Activated effector memory CD4-positive, alpha-beta T cell treated with Interleukin-2 at 50 U/mL for 16 hours (primary cell): Measurements from ENCODE around the gene SLC9A1.
"Not testable (repeated sequence)": the region's sequence is repeated elsewhere in the genome, so short reads cannot be mapped to it uniquely, and the experiment has no call there.

ENCODE experiments used
- DNase-seq: peaks from one replicate; pipeline ENCODE4 v3.0.0-alpha.2; 2020

Gene SLC9A1

DNA sequence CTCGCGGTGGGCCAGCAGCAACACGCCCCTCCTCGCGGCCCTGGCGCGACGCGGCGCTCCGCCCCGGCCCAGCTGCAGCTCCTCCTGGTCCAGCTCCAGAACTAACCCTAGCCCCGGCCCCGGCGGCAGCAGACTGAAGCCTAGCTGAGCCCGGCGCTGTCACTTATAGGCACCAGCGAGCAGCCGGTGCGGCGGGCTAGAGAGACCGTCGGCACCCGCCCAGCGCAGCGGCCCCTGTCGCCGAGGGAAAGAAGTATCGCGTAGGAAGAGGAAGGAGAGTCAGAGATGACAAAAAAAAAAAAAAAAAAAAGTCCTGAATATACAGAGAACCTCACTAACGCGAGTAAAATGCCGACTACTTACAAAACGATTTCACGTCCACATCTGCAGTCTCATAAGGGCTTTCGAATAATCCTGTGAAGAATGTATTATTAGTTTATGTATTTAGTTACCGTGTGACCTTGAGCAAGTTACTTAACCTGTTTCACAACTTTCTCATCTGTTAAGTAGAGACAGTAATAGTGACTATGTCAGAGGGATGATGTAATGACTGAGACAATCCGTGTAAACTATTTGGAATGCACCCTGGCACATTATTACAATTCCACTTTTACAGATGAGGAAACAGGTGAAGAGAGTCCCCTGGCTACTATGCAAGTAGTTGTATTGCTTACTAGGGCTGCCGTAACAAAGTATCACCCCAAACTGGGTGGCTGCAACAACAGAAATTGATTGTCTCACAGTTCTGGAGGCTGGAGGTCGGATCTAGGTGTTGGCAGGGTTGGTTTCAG is at the start of gene SLC9A1:
Gene SLC9A1, minus strand, starts transcription at position 135 of the 791 bp plus-strand sequence. CDS start 791 bp downstream, outside the sequence.
- DNase-seq: peak; percentile 88

DNA sequence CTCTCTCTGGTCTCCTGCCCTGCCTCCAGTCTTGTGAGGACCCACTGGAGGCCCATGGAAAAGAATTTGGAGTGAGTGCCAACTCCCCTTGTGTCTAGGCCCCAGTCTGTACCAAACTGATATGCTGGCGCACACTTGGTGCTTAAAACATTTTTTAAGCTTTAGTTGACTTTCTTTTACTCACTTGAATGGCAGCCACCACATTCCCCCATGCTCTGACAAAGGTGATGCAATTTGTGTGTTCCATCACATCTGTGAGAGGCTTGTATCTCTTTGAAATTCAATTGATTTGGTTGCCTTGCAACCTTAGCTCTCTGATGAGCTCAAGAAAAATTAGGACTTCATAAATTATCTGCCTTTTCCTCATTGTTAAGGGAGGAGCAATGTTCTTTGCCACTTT is 49.0 kb upstream of the SLC9A1 start:
- no peak for DNase-seq

DNA sequence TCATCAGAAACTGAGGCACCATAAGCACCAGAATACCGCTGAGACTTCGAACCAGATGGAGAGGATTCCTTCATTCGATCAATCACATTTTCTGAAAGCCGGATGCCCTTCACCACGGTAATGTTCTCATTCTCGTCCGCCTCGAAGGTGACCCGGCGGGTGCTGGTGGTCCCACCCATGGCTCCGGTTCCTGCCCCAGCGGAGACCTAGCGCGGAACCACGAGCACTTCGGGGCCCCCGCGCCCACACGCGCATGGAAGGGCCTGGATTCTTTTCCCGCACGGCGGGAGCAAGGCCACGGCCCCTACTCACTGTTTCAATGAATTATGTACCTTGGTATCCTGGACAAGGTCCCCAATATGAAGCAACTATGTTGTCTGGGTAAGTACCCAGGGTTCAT is 46.4 kb upstream of the SLC9A1 start:
- no peak for DNase-seq

DNA sequence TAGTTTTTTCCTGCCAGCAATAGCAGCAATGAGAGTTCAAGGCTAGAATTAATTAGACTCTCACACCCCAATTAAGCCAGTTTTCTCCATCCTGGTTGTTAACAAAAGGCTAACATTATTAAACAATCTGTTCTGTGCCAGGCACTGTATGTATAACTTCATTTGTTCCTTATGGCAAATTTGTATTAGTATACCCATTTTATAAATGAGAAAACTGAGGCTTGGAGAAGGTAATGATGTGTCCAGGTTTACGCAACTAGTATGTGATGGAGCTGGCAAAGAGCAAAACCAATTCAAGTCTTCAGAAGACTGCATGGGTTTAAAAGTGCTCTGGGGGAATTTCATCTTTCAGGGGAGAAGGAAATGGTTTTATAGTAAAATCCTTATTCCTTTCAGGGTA is 38.3 kb upstream of the SLC9A1 start:
- no peak for DNase-seq

DNA sequence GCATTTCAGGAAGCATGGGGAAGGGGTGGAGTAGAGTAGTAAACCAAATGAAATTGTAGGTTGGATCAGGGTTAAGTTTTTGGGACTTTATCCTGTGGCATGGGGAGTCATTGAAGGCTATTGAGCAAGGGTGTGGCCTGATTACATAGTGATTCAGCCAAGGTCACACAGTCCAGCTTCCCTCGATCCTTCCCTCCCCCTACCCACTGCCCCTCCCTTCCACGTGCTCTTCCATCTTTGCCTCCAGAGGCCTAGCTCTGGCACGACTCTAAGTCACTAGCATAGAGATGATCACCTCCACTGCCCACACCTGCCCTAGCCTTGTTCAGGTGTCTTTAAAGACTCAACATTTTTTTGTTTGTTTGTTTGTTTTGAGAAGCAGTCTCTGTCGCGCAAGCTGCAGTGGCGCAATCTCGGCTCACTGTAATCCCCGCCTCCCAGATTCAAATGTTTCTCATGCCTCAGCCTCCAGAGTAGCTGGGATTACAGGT is 37.2 kb upstream of the SLC9A1 start:
- no peak for DNase-seq

DNA sequence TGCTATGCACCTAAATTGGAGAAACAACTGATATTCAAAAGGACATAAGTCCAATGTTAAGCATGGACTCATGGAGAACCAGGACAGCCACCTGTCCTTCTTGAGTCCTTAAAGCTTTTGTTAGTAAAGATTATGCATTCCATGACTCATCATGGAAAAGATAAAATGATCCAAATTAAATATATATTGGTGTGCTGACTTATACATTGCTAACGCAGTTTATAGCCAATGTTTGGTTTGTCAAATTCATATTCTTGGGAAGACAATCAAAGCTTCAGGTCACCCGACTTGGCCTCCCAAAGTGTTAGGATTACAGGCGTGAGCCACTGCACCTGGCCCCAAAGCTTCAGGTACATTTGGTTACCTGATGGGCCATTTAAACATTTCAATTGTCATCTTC is 29.7 kb upstream of the SLC9A1 start:
- DNase-seq: not testable (repeated sequence)

DNA sequence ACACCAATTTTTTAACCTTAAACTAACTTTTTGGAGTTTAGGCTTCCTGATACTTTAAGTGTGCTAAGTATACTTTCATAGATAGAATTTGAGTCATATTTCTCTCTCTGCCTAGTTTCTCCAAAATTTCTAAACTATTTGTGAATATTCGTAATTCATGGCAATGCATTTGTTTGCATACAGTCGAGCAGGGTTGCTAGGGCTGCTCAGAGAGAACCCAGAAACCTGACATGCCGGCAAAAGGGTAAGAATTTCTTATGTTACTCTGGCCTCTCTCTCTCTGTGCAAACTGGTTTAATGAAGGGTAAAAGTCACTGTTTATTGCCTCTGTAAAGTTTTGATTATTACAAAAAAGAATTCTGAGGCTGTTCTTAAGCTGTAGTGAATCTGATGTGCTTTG is 25.1 kb upstream of the SLC9A1 start:
- no peak for DNase-seq

DNA sequence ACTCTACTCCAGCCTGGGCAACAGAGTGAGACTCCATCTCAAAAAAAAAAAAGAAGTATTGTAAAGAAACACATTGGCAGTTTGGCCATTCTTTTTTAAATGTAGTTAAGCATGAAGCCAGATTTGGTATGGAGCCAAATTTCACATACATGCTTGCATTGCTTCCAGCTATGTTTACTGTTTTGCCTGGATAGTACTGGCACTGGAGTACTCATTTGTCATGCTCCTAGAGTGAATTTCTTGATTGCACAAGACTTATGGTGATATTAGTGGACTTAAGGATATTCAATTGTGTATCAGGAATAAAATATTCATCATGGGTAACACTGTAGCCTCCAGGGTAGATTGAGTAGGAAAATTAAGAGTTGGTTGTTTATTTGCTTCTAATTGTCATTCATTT is 24.5 kb upstream of the SLC9A1 start:
- no peak for DNase-seq

DNA sequence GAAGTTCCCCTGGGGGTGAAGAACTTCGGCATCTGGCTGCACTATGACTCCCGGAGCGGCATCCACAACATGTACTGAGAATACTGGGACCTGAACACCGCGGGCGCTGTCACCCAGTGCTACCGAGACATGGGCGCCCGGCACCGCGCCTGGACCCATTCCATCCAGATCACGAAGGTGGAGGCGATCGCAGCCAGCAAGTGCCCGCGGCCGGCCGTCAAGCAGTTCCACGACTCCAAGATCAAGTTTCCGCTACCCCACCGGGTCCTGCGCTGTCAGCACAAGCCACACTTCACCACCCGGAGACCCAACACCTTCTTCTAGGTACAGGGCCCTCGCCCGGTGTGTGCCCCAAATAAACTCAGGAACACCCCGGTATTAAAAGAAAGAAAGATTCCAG is 22.0 kb upstream of the SLC9A1 start:
- no peak for DNase-seq

DNA sequence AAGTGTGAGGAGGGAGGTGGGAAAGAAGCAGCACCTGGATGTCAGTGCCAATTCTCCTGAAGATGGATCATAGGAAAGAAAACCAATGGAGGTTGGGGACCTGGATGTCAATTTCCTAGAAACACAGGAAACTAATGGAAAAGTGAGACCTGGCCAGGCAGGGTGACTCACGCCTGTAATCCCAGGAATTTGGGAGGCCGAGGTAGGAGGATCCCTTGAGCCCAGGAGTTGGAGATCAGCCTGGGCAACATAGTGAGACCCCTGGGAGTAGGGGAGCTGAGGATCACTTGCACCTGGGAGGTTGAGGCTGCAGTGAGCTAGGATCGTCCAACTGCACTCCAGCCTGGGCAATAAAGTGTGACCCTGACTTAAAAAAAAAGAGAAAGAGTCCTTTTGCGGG is 21.4 kb upstream of the SLC9A1 start:
- no peak for DNase-seq

DNA sequence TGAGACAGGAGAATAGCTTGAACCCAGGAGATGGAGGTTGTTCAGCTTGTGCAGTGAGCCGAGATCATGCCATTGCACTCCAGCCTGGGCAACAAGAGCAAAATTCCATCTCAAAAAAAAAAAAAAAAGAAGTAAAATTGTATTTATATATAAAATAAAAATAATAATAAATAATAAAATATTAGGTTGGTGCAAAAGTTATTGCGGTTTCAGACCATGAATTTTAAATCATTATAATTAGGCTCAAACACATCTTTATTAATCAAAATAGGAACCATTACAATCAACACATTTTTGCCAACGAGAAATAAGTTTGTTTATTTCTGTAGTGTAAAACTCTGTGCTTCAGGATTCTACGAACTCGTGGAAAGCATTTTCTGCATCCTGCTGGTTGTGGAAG is 18.1 kb upstream of the SLC9A1 start:
- not testable (repeated sequence) for DNase-seq

DNA sequence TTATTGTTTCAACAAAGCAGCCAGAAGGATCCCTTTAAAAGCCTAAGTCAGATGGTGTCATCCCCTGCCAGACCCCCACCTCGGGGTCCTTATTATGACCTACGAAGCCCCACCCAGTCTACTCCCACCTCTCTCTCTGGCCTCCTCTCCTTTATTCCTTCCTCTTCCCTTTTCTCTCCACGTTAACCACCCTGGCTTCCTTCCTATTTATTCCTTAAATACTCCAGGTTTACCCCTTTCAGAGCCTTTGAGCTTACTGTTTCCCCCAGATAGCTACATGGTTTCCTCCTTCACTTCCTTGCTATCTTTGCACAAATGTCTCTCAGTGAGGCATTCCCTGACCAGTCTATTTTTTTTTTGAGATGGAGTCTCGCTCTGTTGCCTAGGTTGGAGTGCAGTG is 12.0 kb upstream of the SLC9A1 start:
- no peak for DNase-seq

DNA sequence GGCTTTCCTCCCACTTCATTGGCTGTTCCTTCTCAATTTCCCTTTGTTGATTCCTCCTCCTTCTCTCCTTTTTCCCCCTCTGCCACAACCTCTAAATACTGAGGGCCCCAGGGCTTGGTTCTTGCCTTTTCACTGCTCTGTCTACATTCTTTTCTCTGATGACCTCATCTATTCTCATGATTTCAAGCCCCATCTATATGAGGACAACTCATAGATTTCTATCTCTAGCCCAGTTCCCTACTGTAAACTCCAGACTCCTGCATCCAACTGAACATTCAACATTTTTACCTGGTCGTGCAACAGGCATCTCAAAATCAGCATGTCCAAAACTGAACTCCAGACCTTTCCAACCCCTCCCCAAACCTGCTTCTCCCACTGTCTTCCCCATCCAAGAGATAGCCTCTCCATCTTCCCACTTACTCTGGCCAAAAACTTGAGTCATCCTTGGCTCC is 11.5 kb upstream of the SLC9A1 start:
- DNase-seq: no peak

DNA sequence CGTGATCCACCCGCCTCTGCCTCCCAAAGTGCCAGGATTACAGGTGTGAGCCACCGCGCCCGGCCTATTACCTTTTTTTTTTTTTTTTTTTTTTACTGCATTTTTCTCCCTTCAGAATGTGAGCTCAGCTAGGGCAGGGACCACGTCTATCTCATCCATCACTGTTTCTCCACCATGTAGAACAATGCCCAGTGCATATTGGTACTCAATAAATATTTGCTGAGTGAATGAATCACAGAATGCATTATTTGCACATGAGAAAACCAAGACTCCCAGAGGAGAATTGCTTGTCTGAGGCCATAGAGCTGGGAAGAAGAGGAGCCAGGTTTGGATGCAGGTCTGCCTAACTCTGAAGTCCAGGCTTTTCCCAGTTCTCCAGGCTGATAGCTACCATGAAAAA is 8.2 kb upstream of the SLC9A1 start:
- no peak for DNase-seq

DNA sequence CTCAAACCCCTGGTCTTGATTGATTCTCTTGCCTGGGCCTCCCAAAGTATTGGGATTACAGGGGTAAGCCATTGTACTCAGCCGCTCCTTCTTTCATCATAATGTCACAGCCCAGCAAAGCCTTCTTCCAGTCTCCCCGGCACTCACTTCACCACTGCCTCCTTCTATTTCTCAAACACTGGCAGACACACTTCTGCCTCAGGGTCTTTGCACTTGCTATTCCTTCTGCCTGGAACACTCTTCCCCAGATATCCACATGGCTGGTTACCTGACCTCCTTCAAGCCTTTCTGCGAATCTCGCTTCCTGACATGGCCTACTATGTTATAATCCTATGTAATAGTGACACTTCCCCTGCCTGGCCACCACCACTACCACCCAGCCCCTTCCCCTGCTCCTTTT is 7.2 kb upstream of the SLC9A1 start:
- DNase-seq: no peak

DNA sequence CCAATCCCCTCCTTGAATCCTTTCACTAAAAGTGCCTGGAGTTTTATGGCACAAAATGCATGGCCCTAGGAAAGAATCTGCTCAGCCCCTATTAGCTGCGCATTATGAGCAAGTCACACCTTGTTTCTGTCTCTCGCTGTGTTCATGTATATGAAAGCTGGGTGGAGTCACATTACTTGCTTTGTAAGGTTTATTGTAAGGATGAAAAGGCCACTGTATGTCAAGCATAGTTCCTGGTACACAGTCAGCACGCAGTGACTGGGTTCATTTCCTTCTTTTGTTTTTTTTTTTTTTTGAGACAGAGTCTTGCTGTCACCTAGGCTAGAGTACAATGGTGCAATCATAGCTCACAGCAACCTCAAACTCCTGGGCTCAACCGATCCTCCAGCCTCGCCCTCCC is 6.7 kb upstream of the SLC9A1 start:
- DNase-seq: no peak

DNA sequence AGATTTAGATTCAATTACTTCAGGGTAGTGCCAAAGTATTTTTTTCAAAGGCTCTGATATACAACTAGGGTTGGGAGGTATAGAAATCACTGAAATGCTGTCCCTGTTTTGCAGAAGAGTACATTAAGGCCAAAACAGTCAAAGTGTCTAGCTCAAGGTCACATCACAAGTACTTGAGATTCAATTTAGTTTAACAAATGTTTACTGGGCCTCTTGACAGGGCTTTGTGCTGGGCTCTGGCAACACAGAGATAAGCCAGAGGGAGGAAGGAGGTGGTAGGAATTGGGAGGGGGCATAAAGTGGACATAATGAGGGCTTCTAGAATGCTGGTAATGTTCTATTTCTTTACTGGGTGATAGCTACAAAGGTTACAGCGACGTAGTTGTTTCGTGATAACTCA is 2.3 kb upstream of the SLC9A1 start:
- no peak for DNase-seq

DNA sequence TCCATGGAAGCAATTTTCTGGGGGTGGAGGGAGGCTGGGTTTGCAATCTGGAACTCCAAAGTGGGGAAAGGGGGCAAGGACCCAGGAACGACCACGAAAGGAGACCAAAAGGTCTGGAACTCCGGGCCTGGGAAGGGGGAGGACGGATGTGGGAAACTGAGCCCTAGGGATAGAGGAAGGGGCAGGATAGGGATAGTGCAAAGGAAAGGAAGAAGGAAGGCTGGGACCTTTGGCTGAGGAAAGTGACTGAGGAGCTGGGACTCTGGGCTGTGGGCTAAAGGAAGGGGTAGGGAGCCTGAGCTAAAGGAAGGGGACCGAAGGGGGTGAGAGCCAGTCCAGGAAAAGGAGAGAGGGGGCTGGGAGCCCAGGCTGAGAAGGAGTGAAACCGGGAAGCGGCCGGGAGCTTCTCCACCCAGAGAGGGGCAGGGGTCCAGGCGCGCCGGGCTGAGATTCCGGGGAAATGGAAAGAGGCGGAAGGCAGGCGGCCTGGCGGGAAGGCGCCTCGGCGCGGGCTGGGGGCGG is 395 bp downstream of the SLC9A1 start:
- DNase-seq: no peak

DNA sequence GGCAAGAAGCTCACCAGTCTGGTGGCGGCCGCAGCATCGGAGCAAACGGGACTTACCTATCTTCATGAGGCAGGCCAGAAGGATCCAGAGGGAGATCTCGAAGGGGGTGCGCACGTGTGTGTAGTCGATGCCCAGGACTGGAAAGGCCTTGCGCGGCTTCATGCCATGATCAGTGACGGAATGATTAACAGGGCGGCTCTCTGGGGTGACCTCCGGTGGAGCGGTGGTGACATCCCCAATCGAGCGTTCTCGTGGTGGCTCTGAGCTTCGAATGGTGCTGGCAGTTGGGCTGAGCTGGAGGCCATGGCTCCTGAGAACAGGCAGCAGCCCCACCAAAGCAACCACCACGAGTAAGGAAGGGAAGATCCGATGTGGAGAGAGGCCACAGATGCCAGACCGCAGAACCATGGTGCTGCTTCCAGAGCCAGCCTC is 982 bp downstream of the SLC9A1 start:
- no peak for DNase-seq

DNA sequence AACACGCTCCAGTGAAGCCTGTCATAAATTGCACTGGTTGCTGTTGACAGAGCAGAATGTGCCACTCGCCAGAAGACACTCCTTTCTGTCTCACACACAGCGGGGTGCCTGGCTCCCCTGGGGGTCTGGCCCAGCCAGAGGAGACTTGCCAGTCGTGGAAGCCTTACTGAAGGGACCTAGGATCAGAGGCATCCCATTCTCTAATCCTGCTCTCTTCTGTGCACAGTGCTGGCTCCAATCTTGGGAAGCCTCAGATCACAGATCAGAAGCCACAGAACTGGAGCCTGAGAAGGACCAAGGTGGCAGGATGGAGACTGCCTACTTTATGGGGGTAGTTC is 1.4 kb downstream of the SLC9A1 start:
- DNase-seq: no peak

DNA sequence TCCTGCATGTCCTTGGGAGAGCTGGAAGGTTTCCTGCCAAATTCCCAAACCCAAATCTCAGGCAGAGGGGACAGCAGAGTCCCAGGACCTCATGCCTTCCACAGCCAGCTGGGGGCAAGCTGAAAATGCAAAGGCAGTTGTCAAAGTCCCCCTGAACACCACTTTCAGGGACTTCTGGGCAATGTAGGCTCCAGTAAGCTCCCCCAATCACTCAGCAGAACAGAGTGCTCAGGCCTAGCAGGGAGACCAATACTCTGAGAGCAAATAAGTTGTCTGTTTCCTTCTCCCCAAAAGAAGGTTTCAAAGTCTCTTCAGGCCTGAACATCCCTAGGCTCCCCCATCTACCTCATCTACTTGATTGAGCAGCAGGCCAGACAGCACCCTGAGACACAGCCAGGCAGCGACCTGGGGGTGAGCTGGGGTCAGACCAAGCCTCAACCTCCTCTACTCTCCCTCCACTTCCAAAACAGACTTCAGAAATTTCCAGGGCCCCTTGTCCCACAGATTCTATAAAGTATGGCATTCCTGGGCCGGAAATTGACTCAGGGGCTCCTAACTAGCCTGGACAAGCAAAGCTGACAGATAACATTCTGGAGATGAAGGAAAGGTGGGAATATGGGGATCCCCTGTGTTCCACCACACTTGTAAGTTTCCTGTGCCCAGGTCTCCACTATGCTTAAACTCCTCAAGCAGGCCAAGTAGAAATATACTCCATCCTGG is 1.9 kb downstream of the SLC9A1 start:
- DNase-seq: no peak

DNA sequence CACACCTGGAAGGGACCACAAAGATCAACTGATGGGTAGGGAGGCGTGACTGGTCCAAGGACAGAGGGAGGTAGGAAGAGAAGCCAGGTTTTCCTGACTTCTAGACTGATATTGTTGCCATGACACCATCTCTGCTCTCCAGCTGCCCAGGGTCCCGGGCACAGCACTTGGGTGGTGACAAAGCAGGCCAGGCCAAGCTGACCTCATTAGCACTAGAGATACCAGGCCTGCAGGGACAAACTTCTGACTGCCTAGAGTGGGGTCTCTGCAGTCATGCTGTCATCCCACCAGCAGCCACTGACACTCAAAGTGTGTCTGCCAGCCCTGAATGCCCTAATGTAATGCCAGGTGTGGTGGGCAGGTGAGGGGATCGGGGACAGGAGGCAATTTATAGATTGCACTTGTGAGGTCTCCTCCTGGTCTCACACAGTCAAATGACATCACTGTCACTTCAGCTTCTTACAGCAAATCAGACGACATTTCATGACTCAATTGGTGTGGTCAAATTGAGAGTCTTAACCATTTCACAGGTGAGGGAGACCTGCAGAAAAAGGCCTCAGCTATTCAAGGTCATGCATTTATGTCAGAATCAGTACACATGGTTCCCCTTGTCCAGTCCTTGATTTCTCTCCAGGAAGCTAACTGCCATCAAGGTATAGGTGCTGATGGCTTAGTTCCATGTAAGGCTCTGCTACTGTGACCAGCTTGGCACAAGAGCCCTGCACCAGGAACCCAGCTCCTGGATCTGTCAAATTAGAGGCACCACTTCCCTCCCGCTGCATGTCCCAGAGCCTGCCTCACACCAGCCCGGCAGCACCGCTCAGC is 2.7 kb downstream of the SLC9A1 start:
- DNase-seq: no peak

DNA sequence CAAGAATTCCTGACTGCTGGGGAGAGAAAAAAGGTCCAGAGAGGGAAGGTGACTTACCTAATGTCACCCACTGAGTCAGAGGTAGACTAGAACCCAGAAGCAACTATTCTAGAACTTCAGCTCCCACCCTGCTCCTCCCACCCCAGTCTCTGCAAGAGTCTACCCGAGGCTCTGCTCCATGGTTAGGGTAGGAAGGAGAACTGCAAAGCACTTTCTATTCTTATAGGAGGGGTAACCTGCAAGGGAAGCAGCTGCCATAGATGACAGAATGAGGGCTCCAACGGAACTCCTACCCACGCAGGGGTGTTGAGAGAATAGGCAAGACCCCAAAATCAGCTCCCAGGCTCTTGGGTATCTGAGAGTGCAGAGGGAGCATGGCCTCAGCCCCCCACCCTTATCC is 4.3 kb downstream of the SLC9A1 start:
- DNase-seq: no peak
